ENCODE measurements around the gene LRRC36.
"Not testable (repeated sequence)": the region's sequence is repeated elsewhere in the genome, so short reads cannot be mapped to it uniquely, and the experiment has no call there.

Gene LRRC36

GRCh38 chr16:67399218-67399733 lies 72.7 kb downstream of the LRRC36 start:
- in situ Hi-C loops (cut with MboI; ENCODE audit: low sequenced_read_pairs), result no loop called here

GRCh38 chr16:67399749-67400704 lies 73.4 kb downstream of the LRRC36 start:
- in situ Hi-C loops (cut with MboI; ENCODE audit: low sequenced_read_pairs), result no loop called here

- in situ Hi-C loops (cut with MboI; ENCODE audit: low sequenced_read_pairs), result no loop called here
Measured at GRCh38 chr16:67400901-67401300, 74.3 kb downstream of the LRRC36 start.

- in situ Hi-C loops (cut with MboI; ENCODE audit: low sequenced_read_pairs), result no loop called here
Measured at GRCh38 chr16:67403976-67404555, 77.5 kb downstream of the LRRC36 start.

GRCh38 chr16:67404740-67405226 lies 78.2 kb downstream of the LRRC36 start:
- in situ Hi-C loops (cut with MboI; ENCODE audit: low sequenced_read_pairs), result no loop called here

- in situ Hi-C loops (cut with MboI; ENCODE audit: low sequenced_read_pairs), result no loop called here
Measured at GRCh38 chr16:67405336-67405735, 78.7 kb downstream of the LRRC36 start.

DNA sequence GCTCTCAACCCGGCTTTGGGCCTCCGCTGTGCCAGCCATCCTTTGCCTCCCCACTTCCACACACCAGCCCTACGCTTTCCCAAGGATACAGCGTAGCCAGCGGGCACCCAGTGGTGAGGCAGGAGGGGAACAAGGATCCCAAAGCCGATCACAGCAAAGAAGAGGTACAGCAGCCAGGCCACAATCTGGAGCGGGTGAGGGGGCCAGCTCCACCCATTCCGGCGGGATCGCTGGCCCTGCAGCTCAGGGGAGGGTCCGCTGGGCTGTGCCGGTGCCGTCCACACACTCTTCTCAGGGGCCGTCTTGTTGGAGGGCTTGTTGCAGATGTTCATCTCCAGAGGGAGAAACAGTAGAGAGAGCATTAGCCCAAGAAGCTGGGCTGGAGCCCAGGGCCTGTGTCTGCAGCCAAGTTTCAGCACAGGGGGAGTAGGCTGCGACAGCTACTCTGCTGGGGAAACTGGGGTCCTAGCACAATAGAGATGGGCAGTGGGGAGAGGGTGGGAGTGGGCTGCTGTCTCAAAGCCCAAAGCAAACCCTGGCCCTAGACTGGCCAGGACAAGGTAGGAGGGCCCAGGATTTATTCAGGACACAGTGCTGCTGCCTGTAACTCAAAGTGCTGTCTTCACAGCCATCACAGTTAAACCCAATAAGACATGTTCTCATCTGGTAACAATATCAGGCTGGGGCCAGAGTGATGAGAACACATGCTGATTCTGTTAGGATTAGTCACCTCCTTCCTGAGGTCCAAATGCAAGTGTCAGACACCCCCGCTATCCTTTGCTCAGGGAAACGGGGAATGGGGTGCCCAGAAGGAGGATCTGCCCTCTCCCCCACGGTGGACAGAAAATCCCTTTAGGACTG lies 79.7 kb downstream of the LRRC36 start:
- in situ Hi-C loops (cut with MboI; ENCODE audit: low sequenced_read_pairs), result no loop called here

GRCh38 chr16:67407176-67407787 lies 80.7 kb downstream of the LRRC36 start:
- in situ Hi-C loops (cut with MboI; ENCODE audit: low sequenced_read_pairs), result no loop called here

DNA sequence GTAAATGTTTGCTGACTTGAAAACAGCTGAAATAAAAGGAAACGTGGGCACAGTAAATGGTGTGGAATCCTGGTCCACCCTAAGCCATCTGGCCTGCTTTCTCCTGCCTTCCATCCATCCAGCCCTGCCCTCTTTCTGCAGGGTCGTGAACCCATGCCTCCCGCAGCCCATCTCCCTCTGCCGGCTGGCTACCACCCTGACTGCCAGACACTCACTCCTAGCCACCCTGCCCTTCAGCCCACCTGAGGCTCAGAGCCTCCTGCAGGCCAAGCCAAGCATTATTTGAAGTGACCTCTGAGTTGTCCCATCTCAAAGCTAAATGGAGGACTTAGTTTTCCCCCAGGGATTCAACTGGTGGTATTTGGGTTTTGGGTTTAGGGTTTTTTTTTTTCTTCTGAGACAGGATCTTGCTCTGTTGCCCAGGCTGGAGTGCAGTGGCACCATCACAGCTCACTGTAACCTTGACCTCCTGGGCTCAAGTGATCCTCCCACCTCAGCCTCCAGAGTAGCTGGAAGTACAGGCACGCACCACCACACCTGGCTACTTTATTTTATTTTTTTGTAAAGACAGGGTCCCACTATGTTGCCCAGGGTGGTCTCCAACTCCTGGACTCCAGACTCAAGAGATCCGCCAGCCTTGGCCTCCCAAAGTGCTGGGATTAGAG lies 81.3 kb downstream of the LRRC36 start:
- in situ Hi-C loops (cut with MboI; ENCODE audit: low sequenced_read_pairs), result no loop called here

GRCh38 chr16:67409631-67410030 lies 83.0 kb downstream of the LRRC36 start:
- in situ Hi-C loops (cut with MboI; ENCODE audit: low sequenced_read_pairs), result no loop called here

DNA sequence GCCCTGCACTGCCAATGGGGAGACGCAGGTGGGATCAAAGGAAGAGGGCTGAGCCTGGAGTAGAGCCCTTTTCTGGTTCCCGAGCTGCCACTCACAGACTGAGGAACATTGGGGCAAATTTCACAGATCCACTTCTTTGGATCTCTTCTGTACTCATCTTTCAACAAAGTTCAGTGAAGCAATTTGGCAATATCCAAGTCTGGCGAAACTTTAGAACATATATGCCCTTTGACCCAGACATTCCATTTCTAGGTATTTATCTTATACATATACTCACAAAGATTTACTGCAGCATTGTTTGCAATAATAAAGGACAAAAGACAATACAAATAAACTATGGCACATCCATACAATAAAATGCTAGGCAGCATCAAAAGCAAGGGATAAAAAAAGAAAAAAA lies 84.7 kb downstream of the LRRC36 start:
- in situ Hi-C loops (cut with MboI; ENCODE audit: low sequenced_read_pairs), result no loop called here

DNA sequence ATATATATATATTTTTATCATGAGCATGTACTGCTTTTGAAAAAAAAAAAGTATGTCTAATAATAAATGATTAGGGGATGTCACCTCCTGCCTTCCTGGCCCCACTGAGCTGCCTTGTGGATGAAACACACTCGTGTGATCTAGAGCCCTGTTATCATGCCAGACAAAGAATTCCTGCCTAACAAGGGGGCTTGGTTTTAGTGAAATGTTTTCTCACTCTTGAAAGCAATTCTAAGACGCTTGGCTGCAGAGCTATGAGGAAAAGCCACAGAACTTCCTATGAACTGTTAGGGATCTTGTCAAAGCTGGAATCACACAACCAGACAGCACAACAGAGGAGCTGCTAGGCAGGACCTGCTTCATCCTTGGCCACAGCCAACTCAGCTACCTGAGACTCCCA lies 85.7 kb downstream of the LRRC36 start:
- in situ Hi-C loops (cut with MboI; ENCODE audit: low sequenced_read_pairs), result no loop called here

DNA sequence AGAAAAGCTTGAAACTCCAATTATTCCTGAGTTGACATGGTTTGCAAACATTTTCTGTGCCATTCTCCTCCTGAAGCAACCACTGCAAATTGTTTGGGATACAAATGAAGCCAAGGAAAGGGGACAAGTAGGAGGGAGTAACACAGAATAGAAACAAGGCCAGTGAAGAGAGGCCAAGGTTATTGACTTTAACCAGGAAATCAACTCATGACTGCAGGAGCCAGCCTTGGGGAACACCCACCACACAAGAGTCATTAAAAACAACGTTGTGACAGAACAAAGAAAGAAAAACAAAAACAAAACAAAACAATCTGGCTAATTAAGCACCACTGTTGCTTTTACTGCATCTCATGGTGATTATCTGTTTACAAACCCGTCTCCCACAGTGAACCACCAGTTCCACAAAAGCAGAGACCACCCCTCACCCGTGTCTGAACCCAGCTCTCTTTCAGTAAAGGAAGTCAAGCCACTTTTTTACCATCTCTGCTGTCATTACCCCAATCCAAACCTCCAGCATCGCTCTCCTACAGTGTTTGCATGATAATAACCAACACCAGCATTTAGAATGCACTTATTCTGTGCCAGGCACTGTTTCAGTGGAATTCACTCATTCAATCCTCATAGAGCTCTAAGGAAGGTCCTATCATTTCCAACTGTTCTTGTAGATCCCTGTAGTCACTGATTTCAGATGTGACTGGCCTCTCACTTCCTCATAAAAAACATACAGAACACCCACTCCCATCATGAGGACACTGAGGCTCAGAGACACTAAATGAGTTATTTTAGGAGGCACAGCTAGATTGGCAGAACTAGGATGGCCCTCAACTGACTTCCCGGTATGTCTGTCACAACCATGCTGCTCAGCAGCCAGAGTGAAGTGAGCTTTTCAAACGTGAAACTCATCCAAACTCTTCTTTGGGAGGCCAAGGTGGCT lies 87.6 kb downstream of the LRRC36 start:
- in situ Hi-C loops (cut with MboI; ENCODE audit: low sequenced_read_pairs), result no loop called here

- in situ Hi-C loops (cut with MboI; ENCODE audit: low sequenced_read_pairs), result not testable (repeated sequence)
Measured at GRCh38 chr16:67415421-67415820, 88.8 kb downstream of the LRRC36 start.

DNA sequence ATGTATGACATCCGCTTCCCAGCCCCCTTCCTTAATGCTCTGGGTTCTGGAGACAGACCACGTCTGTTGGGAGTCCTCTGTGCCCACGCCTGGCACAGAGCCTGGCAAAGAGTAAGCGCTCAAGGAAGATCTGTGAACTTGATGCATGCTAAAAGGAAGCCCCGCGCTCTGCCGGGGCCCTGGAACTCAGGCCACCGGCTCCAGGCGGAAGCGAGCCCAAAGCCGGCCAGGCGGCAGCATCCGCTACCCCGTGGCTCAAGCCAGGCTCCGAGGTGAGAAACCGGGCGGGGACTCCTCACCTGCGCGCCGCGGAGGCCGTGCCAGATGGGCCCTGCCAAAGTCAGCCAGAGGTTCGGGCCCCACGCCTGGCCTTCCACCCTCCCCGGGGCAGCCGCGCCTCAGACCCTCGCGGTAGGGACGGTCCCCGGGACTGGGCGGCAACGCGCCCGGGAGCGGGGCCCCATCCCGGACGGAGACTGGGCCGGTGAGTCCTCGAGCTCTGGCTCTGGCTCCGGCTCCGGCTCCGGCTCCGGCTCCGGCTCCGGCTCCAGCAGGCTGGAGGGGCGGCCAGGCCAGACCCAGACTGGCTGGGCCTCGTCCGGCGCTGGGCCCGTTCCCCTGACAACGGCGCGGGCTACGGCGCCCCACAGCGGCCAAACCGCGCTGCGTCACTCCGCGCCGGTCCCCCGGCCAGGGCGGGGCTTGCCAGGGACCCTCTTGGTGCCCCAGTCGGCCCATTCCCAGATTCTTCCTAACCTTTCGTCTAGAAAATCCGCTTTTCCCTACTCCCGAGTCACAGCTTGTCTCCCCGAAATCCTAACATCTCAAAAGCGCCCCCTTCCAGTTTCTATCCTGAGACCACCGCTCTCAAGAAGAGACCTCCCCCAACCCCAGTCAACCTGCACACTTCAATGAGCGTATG lies 89.5 kb downstream of the LRRC36 start, which contains the start of gene ZDHHC1:
Gene ZDHHC1, minus strand, starts transcription at position 606 of the 922 bp plus-strand sequence. CDS start 8,702 bp downstream, outside the sequence.
- in situ Hi-C loops (cut with MboI; ENCODE audit: low sequenced_read_pairs), result no loop called here

DNA sequence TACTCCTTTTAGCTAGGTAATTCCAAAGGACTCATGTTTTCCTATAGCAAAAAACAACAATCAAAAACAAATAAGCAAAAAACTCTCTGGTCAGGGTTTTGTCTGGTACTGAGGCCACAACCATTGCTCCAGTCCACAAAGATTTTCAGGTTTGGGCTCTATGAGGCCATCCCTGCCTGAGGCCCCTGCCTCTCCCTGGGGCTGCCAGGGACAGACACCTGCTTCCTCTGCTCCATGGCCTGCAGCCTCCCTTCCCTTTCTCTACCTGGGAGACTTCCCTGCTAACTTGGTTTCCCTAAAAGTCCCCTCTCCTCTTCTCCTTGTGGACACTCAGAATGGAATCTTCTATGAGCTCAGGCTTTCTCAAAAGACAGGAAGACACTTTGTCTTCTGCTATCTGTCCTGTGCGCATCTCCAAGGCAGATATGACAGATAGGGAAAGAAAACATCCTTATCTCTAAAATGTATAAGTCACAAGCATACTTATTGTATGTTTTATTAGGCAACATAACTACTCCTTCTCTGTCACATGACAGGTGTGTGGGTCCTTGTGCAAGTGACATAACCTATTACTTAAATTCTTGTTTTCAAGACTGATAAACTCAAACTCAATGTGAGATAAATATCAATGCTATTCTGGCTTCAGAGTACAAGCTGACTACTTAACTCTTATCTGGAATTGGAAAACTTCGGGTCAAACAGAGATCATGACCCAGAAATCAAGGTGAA lies 90.9 kb downstream of the LRRC36 start:
- in situ Hi-C loops (cut with MboI; ENCODE audit: low sequenced_read_pairs), result no loop called here

- in situ Hi-C loops (cut with MboI; ENCODE audit: low sequenced_read_pairs), result no loop called here
Measured at GRCh38 chr16:67419502-67419901, 92.9 kb downstream of the LRRC36 start.
